Measurements from ENCODE around the gene ZDHHC14.
"Not testable (repeated sequence)": the region's sequence is repeated elsewhere in the genome, so short reads cannot be mapped to it uniquely, and the experiment has no call there.

The ZDHHC14 gene

GRCh38 chr6:157709555-157709954 lies 328.6 kb downstream of the ZDHHC14 start:
- no peak for DNase-seq

- DNase-seq = no peak
Observed at GRCh38 chr6:157710604-157711003, 329.6 kb downstream of the ZDHHC14 start.

- no peak for DNase-seq
Observed at GRCh38 chr6:157711060-157711459, 330.1 kb downstream of the ZDHHC14 start.

- no peak for DNase-seq
Observed at GRCh38 chr6:157712585-157713295, 331.8 kb downstream of the ZDHHC14 start.

GRCh38 chr6:157713451-157714152 lies 332.6 kb downstream of the ZDHHC14 start:
- DNase-seq = no peak

- DNase-seq = no peak
Observed at GRCh38 chr6:157714153-157714490, 333.1 kb downstream of the ZDHHC14 start.

GRCh38 chr6:157715728-157716164 lies 334.8 kb downstream of the ZDHHC14 start:
- no peak for DNase-seq

GRCh38 chr6:157716251-157716995 lies 335.4 kb downstream of the ZDHHC14 start:
- no peak for DNase-seq

- DNase-seq = no peak
Observed at GRCh38 chr6:157717340-157717748, 336.4 kb downstream of the ZDHHC14 start.

GRCh38 chr6:157718503-157719187 lies 337.7 kb downstream of the ZDHHC14 start:
- no peak for DNase-seq

GRCh38 chr6:157720964-157721363 lies 340.0 kb downstream of the ZDHHC14 start:
- DNase-seq = not testable (repeated sequence)

GRCh38 chr6:157721426-157721825 lies 340.4 kb downstream of the ZDHHC14 start:
- DNase-seq = no peak

- DNase-seq = no peak
Observed at GRCh38 chr6:157721830-157722229, 340.8 kb downstream of the ZDHHC14 start.

- DNase-seq = no peak
Observed at GRCh38 chr6:157723376-157723775, 342.4 kb downstream of the ZDHHC14 start.

- no peak for DNase-seq
Observed at GRCh38 chr6:157724138-157724820, 343.3 kb downstream of the ZDHHC14 start.

- DNase-seq = no peak
Observed at GRCh38 chr6:157724960-157725741, 344.2 kb downstream of the ZDHHC14 start.

GRCh38 chr6:157725836-157726235 lies 344.8 kb downstream of the ZDHHC14 start:
- DNase-seq = no peak

- no peak for DNase-seq
Observed at GRCh38 chr6:157726892-157727628, 346.1 kb downstream of the ZDHHC14 start.

Measured in NCI-H446 treated with DMSO at 0.1 percent for 48 hours (cell line).